ENCODE data around the gene MYO1D.

DNA sequence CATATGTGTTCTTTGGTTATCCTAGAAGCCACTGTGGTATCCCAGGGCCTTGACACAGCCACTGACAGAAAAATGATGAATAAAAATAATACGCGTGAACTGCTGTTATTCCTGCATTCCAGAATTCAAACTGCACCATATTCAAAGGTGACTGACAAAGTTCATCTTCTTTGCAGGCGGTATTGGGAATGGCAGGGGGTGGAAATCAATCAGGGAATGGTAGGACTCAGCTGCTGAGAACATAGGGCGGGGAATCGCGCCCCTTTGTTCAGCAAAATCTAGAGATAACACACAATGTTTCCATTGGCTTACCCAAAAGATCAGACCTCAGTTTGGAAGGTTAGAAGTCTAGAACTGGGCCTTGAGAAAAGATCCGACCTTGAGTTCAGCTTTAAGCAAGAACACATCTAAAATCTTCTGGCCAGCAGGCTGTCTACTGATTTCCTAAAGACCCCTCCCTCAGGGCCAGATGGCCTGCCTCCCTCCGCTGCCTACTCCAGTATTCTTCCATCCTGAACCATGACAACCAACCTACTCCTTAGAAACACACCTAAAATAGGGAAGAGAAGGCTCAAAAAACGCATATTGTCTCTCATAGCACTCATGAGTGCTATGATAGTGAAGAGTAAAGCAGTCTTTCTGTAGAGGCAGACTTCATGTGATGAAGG, 356.1 kb downstream of the MYO1D start:
- TF ChIP-seq, protein P1, sequence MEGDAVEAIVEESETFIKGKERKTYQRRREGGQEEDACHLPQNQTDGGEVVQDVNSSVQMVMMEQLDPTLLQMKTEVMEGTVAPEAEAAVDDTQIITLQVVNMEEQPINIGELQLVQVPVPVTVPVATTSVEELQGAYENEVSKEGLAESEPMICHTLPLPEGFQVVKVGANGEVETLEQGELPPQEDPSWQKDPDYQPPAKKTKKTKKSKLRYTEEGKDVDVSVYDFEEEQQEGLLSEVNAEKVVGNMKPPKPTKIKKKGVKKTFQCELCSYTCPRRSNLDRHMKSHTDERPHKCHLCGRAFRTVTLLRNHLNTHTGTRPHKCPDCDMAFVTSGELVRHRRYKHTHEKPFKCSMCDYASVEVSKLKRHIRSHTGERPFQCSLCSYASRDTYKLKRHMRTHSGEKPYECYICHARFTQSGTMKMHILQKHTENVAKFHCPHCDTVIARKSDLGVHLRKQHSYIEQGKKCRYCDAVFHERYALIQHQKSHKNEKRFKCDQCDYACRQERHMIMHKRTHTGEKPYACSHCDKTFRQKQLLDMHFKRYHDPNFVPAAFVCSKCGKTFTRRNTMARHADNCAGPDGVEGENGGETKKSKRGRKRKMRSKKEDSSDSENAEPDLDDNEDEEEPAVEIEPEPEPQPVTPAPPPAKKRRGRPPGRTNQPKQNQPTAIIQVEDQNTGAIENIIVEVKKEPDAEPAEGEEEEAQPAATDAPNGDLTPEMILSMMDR (IDR thresholded peaks at IDR 0.05): no peak
- no peak for TF ChIP-seq EZH2 (IDR thresholded peaks at IDR 0.05; ENCODE audit: borderline replicate concordance, insufficient read depth, low read depth, low read length, poor library complexity, severe bottlenecking)
